Liver (tissue), 10 donors: ENCODE results near the gene STK39. TPM values are rescaled to one million over a fixed set of nuclear protein-coding genes. Genes with fewer than 3 reads are reported as not detected.

Source experiments
- DNase-seq: peaks from one replicate; pipeline ENCODE4 v3.0.0-alpha.2; 2017; ENCODE audit warnings: low spot score
- H3K27ac ChIP-seq, 2 donors: one replicate each; pipeline ENCODE4 v1.7.0; 2013; ENCODE audit warnings: inconsistent platforms in 2 of 2, low read length in 2 of 2, control low read depth in 1 of 2, low read depth in 1 of 2, mild to moderate bottlenecking in 1 of 2
- H3K27me3 ChIP-seq, 4 donors: one replicate each; pipeline versions ENCODE4 v1.6.1 to v1.7.0; 2013; ENCODE audit warnings: low read length in 3 of 4, inconsistent platforms in 1 of 4, mild to moderate bottlenecking in 1 of 4, moderate library complexity in 1 of 4; ENCODE audit not compliant: control insufficient read depth in 4 of 4, insufficient read depth in 4 of 4
- H3K36me3 ChIP-seq, 4 donors: one replicate each; pipeline versions ENCODE4 v1.6.1 to v1.7.0; 2013; ENCODE audit warnings: low read length in 3 of 4, mild to moderate bottlenecking in 3 of 4, low read depth in 1 of 4, moderate library complexity in 1 of 4; ENCODE audit not compliant: control insufficient read depth in 4 of 4, insufficient read depth in 3 of 4
- H3K4me1 ChIP-seq, 4 donors: one replicate each; pipeline versions ENCODE4 v1.6.1 to v1.7.0; 2013; ENCODE audit warnings: low read length in 3 of 4, mild to moderate bottlenecking in 3 of 4, moderate library complexity in 1 of 4; ENCODE audit not compliant: control insufficient read depth in 4 of 4, insufficient read depth in 4 of 4
- H3K4me3 ChIP-seq, 3 donors: one replicate each; pipeline versions ENCODE4 v1.6.1 to v1.7.0; 2013; ENCODE audit warnings: low read length in 3 of 3, control low read depth in 1 of 3, low read depth in 1 of 3, mild to moderate bottlenecking in 1 of 3
- H3K9ac ChIP-seq, 2 donors: one replicate each; pipeline ENCODE4 v1.7.0; 2013; ENCODE audit warnings: low read length in 2 of 2, mild to moderate bottlenecking in 2 of 2, moderate library complexity in 2 of 2, control low read depth in 1 of 2, low read depth in 1 of 2
- H3K9me3 ChIP-seq, 4 donors: one replicate each; pipeline versions ENCODE4 v1.6.1 to v1.7.0; 2013; ENCODE audit warnings: low read length in 3 of 4; ENCODE audit not compliant: control insufficient read depth in 4 of 4
- EGR1 ChIP-seq, 2 donors: IDR thresholded peaks; 2 replicates each; pipeline ENCODE4 v1.6.1; 2016 to 2018; ENCODE audit warnings: antibody characterized with exemption in 2 of 2, low read depth in 2 of 2
- FOXA1 ChIP-seq: IDR thresholded peaks from 2 replicates; pipeline ENCODE4 v1.6.1; 2016; ENCODE audit warnings: antibody characterized with exemption
- FOXA2 ChIP-seq: IDR thresholded peaks from 2 replicates; pipeline ENCODE4 v1.6.1; 2016; ENCODE audit warnings: antibody characterized with exemption
- HNF4A ChIP-seq, 2 donors: conservative IDR thresholded peaks; 2 replicates each; pipeline ENCODE4 v1.6.1; 2016; ENCODE audit warnings: antibody characterized with exemption in 2 of 2, mild to moderate bottlenecking in 2 of 2
- HNF4G ChIP-seq: IDR thresholded peaks from 2 replicates; pipeline ENCODE4 v1.6.1; 2016; ENCODE audit warnings: antibody characterized with exemption
- JUND ChIP-seq, 2 donors: IDR thresholded peaks; 2 replicates each; pipeline ENCODE4 v1.6.1; 2016; ENCODE audit warnings: antibody characterized with exemption in 2 of 2
- NR2F2 ChIP-seq: IDR thresholded peaks from 2 replicates; pipeline ENCODE4 v1.6.1; 2016; ENCODE audit warnings: antibody characterized with exemption
- RXRA ChIP-seq, 2 donors: IDR thresholded peaks; 2 replicates each; pipeline ENCODE4 v1.6.1; 2017 to 2018; ENCODE audit warnings: antibody characterized with exemption in 2 of 2, mild to moderate bottlenecking in 1 of 2
- SP1 ChIP-seq: IDR thresholded peaks from 2 replicates; pipeline ENCODE4 v1.6.1; 2018; ENCODE audit warnings: antibody characterized with exemption, mild to moderate bottlenecking
- TAF1 ChIP-seq: conservative IDR thresholded peaks from 2 replicates; pipeline ENCODE4 v1.6.1; 2016; ENCODE audit warnings: antibody characterized with exemption, mild to moderate bottlenecking
- YY1 ChIP-seq: IDR thresholded peaks from 2 replicates; pipeline ENCODE4 v1.6.1; 2016; ENCODE audit warnings: antibody characterized with exemption, mild to moderate bottlenecking
- WGBS: extraction: QIAGEN DNeasy Blood & Tissue Kit; methylation state at CpG from one replicate; pipeline ENCODE4 v1.1.7; 2013; 5-methylcytosine and 5-hydroxymethylcytosine counted together
- polyA plus RNA-seq, 2 donors: library from polyadenylated mRNA; stranded (reverse) in 1 of 2; unstranded in 1 of 2; fragments of 200-250 nt in 1 of 2; fragments of >200 nt in 1 of 2; fragmentation: Nextera tagmentation in 1 of 2; extraction: Ambion mirVana in 1 of 2; gene quantifications; one replicate each; pipeline versions ENCODE4 v1.2.1 to v1.2.3, GENCODE V29; 2013 to 2015
- small RNA-seq: library from RNA; depleted of rRNA; stranded (forward); fragments of <200 nt; gene quantifications from one replicate; pipeline ENCODE3, GENCODE V24; 2014
- total RNA-seq, 2 donors: library from RNA; depleted of rRNA; stranded (reverse); fragments of >200 nt; gene quantifications; one replicate each; pipeline ENCODE4 v1.2.3, GENCODE V29; 2014
- TF ChIP-seq, protein P1 (sequence below): fragments of 150-350 bp; IDR thresholded peaks from 2 replicates; pipeline ENCODE4 v1.5.1; 2017; ENCODE audit warnings: improper control_type of control experiment, low read depth, low read length; ENCODE audit not compliant: missing input control
- TF ChIP-seq, protein P2 (sequence below): IDR thresholded peaks from 2 replicates; pipeline ENCODE4 v1.6.1; 2016; ENCODE audit warnings: antibody characterized with exemption
- TF ChIP-seq, protein P3 (sequence below): IDR thresholded peaks from 2 replicates; pipeline ENCODE4 v1.6.1; 2016; ENCODE audit warnings: antibody characterized with exemption, mild to moderate bottlenecking
- TF ChIP-seq, protein P4 (sequence below): IDR thresholded peaks from 2 replicates; pipeline ENCODE4 v1.6.1; 2016; ENCODE audit warnings: antibody characterized with exemption
- donor health status: healthy.
- donor health status: healthy.
- donor health status: healthy.
- donor health status: healthy.
- donor health status: healthy.

STK39 gene
- total and polyA plus RNA-seq, 4 donors, result 0.29 to 1.8 (median 0.73) TPM

DNA sequence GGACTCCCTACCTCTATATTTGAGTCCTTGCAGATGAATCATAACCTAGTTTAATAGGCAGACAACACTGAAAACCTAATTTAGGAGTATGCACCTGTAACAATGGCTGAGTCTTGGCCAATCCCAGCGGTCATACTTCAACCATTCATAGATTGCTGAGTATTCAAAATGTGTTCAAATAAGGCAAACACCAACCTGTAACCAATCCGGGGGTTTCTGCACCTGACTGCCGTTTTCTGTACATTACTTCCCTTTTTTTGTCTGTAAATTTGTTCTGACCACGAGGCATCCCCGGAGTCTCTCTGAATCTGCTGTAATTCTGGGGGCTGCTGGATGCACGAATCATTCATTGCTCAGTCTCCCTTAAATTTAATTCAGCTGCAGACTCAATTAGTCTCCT, 338.6 kb downstream of the STK39 start:
- TF ChIP-seq HNF4G, result no peak
- DNase-seq, result no peak
- no peaks in the 10 kb centered on the region for H3K27me3 ChIP-seq
- H3K27ac ChIP-seq, result no peak overlapping the region
- H3K9ac ChIP-seq, result no peak overlapping the region
- WGBS, result 81% methylated on average over 6 of the region's 6 CpGs
- H3K9me3 ChIP-seq, result no peaks in the 10 kb centered on the region
- H3K4me1 ChIP-seq, result no peaks in the 10 kb centered on the region
- no peaks in the 10 kb centered on the region for H3K36me3 ChIP-seq
- no peak overlapping the region for H3K4me3 ChIP-seq

DNA sequence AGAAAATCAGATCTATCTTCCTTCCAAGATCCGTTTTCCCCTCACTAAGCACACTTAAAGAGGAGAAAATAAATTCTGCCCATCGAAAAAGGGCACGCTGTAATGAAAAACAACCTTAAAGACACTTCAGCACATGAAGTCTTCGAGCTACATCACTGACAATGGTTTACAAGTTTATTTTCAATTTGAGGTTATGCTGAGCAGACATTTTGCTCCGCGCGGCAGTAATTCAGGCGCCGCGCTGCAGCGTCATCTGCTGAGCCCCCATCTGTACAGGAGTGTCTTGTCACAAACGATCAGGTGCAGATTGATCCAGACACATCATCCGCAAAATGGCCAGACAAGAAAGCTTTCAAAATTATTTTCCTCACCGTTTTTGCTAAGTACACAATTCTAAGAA, 341.7 kb downstream of the STK39 start:
- 91% methylated on average over 14 of the region's 14 CpGs for WGBS

More for the DNA sequence above, 341.7 kb downstream of the STK39 start:
- H3K27ac ChIP-seq, result no peak overlapping the region
- no peaks in the 10 kb centered on the region for H3K36me3 ChIP-seq
- no peaks in the 10 kb centered on the region for H3K9me3 ChIP-seq
- TF ChIP-seq JUND (IDR thresholded peaks at IDR 0.05), result no peak
- no peak for TF ChIP-seq TAF1
- no peak for TF ChIP-seq SP1
- TF ChIP-seq, protein P1, sequence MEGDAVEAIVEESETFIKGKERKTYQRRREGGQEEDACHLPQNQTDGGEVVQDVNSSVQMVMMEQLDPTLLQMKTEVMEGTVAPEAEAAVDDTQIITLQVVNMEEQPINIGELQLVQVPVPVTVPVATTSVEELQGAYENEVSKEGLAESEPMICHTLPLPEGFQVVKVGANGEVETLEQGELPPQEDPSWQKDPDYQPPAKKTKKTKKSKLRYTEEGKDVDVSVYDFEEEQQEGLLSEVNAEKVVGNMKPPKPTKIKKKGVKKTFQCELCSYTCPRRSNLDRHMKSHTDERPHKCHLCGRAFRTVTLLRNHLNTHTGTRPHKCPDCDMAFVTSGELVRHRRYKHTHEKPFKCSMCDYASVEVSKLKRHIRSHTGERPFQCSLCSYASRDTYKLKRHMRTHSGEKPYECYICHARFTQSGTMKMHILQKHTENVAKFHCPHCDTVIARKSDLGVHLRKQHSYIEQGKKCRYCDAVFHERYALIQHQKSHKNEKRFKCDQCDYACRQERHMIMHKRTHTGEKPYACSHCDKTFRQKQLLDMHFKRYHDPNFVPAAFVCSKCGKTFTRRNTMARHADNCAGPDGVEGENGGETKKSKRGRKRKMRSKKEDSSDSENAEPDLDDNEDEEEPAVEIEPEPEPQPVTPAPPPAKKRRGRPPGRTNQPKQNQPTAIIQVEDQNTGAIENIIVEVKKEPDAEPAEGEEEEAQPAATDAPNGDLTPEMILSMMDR, result no peak
- TF ChIP-seq RXRA (IDR thresholded peaks at IDR 0.05), result no peak
- no peak for TF ChIP-seq HNF4G
- TF ChIP-seq, protein P2, sequence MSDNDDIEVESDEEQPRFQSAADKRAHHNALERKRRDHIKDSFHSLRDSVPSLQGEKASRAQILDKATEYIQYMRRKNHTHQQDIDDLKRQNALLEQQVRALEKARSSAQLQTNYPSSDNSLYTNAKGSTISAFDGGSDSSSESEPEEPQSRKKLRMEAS, result no peak
- no peak for TF ChIP-seq FOXA2
- TF ChIP-seq NR2F2, result no peak
- TF ChIP-seq EGR1 (IDR thresholded peaks at IDR 0.05; ENCODE audit: low read depth in 2 of 2), result no peak
- no peak for TF ChIP-seq FOXA1
- TF ChIP-seq YY1, result no peak
- TF ChIP-seq HNF4A (conservative IDR thresholded peaks at IDR 0.05), result no peak
- TF ChIP-seq, protein P3, sequence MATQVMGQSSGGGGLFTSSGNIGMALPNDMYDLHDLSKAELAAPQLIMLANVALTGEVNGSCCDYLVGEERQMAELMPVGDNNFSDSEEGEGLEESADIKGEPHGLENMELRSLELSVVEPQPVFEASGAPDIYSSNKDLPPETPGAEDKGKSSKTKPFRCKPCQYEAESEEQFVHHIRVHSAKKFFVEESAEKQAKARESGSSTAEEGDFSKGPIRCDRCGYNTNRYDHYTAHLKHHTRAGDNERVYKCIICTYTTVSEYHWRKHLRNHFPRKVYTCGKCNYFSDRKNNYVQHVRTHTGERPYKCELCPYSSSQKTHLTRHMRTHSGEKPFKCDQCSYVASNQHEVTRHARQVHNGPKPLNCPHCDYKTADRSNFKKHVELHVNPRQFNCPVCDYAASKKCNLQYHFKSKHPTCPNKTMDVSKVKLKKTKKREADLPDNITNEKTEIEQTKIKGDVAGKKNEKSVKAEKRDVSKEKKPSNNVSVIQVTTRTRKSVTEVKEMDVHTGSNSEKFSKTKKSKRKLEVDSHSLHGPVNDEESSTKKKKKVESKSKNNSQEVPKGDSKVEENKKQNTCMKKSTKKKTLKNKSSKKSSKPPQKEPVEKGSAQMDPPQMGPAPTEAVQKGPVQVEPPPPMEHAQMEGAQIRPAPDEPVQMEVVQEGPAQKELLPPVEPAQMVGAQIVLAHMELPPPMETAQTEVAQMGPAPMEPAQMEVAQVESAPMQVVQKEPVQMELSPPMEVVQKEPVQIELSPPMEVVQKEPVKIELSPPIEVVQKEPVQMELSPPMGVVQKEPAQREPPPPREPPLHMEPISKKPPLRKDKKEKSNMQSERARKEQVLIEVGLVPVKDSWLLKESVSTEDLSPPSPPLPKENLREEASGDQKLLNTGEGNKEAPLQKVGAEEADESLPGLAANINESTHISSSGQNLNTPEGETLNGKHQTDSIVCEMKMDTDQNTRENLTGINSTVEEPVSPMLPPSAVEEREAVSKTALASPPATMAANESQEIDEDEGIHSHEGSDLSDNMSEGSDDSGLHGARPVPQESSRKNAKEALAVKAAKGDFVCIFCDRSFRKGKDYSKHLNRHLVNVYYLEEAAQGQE, result no peak
- TF ChIP-seq, protein P4, sequence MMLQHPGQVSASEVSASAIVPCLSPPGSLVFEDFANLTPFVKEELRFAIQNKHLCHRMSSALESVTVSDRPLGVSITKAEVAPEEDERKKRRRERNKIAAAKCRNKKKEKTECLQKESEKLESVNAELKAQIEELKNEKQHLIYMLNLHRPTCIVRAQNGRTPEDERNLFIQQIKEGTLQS, result no peak
- no peak overlapping the region for H3K4me3 ChIP-seq
- no peaks in the 10 kb centered on the region for H3K4me1 ChIP-seq
- no peak overlapping the region for H3K9ac ChIP-seq
- DNase-seq, result no peak
- H3K27me3 ChIP-seq, result no peaks in the 10 kb centered on the region

Small RNA genes lying within 50 kb of the gene (small RNA-seq; reads per million reads assigned to genes)
- gene AC067940.1, result 0.15 reads per million

Other genes starting within 250 kb of the STK39 start
- gene CERS6, start 208.7 kb upstream of the STK39 start, total RNA-seq, result 10 to 100 TPM; 13.5 to 20.4 TPM
- 1 to 10 TPM; 4.2 to 6.8 TPM for gene CERS6, start 208.7 kb upstream of the STK39 start, polyA plus RNA-seq